Fibroblast of skin of right quadriceps (primary cell): ENCODE measurements around the gene CCDC157.
"Not testable (repeated sequence)": the region's sequence is repeated elsewhere in the genome, so short reads cannot be mapped to it uniquely, and the experiment has no call there.

ENCODE experiments used
- DNase-seq: peaks from one replicate; pipeline ENCODE4 v3.0.0-alpha.2; 2013

CCDC157 gene

GRCh38 chr22:30392661-30393321 is 36.0 kb downstream of the CCDC157 start:
- no peak for DNase-seq

GRCh38 chr22:30393322-30393680 is 36.5 kb downstream of the CCDC157 start:
- no peak for DNase-seq

- DNase-seq = no peak
Observed at GRCh38 chr22:30393885-30394284, 37.1 kb downstream of the CCDC157 start.

- DNase-seq = peak; percentile 53
Observed at GRCh38 chr22:30396871-30397655, 40.3 kb downstream of the CCDC157 start, which contains the start of gene SEC14L2. Gene SEC14L2, plus strand, starts transcription at chr22:30397018. Its CDS starts 99 bp downstream, at chr22:30397117.

GRCh38 chr22:30397656-30398635 is 41.1 kb downstream of the CCDC157 start:
- no peak for DNase-seq

GRCh38 chr22:30398685-30399680 is 42.2 kb downstream of the CCDC157 start:
- DNase-seq = no peak

- no peak for DNase-seq
Observed at GRCh38 chr22:30399718-30400117, 42.9 kb downstream of the CCDC157 start.

- no peak for DNase-seq
Observed at GRCh38 chr22:30400159-30400558, 43.4 kb downstream of the CCDC157 start.

- not testable (repeated sequence) for DNase-seq
Observed at GRCh38 chr22:30401024-30401423, 44.2 kb downstream of the CCDC157 start.

- DNase-seq = no peak
Observed at GRCh38 chr22:30402028-30402765, 45.4 kb downstream of the CCDC157 start.

- not testable (repeated sequence) for DNase-seq
Observed at GRCh38 chr22:30402766-30403104, 45.9 kb downstream of the CCDC157 start.

- DNase-seq = no peak
Observed at GRCh38 chr22:30404307-30404706, 47.5 kb downstream of the CCDC157 start.

- no peak for DNase-seq
Observed at GRCh38 chr22:30405731-30406130, 48.9 kb downstream of the CCDC157 start.

GRCh38 chr22:30406400-30406799 is 49.6 kb downstream of the CCDC157 start:
- no peak for DNase-seq

- DNase-seq = peak; percentile 77
Observed at GRCh38 chr22:30408388-30409102, 51.7 kb downstream of the CCDC157 start.

- no peak for DNase-seq
Observed at GRCh38 chr22:30411780-30412179, 55.0 kb downstream of the CCDC157 start.

GRCh38 chr22:30413001-30413400 is 56.2 kb downstream of the CCDC157 start:
- DNase-seq = no peak

- DNase-seq = no peak
Observed at GRCh38 chr22:30413745-30414524, 57.1 kb downstream of the CCDC157 start.

- DNase-seq = no peak
Observed at GRCh38 chr22:30414525-30415047, 57.8 kb downstream of the CCDC157 start.
